HG02642 (cell line): ENCODE data around the gene RASGRF2.

Experiments used
- ATAC-seq: cut with Tn5 transposase; IDR thresholded peaks from one replicate; pipeline ENCODE4 v1.9.1; 2021; ENCODE audit warnings: mild to moderate bottlenecking; ENCODE audit not compliant: unreplicated experiment, poor library complexity

RASGRF2 gene

GRCh38 chr5:80937584-80938356, 22.4 kb upstream of the RASGRF2 start:
- ATAC-seq, result no peak

- ATAC-seq, result no peak
These were observed 18.7 kb upstream of the RASGRF2 start for GRCh38 chr5:80941496-80941895.

DNA sequence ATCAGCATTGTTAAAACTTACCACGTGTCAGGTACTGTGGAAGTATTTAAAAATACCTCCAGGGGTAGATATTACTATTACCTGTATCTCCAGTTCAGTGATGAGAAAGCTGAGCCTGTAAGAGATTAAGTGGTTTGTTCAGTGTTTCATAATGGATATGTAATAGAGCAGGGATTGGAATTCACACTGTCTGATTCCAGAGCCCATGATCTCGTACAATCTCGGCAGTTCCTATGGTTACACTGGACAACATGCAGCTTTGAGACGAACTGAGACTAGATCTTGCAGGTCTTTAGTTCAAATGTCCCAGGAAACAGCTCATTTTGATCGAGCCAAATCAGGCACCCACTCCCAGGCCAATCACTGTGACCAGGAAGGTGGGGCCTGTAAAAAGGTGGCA, 8.8 kb upstream of the RASGRF2 start:
- ATAC-seq, result no peak

DNA sequence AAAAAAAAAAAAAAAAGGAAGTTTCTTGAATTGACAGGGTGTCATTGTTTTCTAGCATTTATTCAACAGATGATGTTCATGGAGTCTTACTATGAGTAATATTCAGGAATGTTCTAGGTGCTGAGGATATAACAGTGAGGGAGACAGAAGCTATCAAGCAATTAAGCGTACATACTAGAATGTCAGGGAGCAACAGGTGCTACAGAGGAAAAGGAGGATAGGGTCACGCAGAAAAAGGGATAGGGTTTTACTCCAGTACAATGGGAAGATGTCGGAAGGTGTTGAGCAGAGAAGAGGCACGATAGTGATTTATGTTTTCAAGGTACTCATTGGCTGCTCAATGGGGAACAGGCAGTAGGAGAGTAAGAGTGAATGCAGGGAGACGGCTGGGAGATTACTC, 6.6 kb upstream of the RASGRF2 start:
- ATAC-seq, result no peak

DNA sequence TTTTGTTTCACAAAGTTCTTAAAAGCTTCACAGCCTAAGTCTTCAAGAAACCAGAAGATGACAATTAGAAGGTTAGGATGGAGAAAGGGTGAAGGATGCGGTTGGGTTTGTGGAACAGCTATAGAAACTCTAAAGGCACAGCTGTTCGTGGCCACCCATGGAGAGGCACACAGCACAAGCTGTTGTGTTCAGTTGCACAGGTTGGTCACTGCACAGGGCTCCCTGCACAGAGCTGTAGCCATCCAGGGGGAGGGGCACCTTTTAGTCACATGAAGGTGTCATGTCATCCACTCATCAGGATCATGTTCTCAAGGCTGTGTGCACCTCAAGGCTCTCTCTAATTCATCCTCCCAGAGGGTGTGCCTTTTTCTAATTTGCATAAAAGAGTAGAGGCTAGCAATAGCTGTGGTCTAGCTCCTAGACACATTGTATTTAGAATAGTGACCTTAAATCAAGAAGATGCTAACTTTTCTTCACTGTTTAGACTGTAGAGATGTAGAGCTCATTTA, 5.0 kb upstream of the RASGRF2 start:
- ATAC-seq, result no peak

DNA sequence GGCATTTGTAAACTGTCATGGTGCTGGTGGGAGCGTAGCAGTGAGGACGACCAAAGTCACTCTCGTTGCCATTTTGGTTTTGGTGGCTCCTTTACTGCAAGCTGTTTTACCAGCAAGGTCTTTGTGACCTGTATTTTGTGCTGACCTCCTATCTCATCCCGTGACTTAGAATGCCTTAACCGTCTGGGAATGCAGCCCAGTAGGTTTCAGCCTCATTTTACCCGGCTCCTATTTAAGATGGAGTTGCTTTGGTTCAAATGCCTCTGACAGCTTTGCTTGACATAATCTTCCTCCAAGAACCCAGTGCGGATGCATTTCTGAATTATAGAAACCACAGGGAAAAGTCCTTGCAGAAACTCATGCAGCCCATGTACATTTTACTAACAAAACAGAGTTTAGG, 3.9 kb upstream of the RASGRF2 start:
- ATAC-seq, result no peak

GRCh38 chr5:80957031-80957761, 3.0 kb upstream of the RASGRF2 start:
- no peak for ATAC-seq

- ATAC-seq, result no peak
These were observed 1.5 kb upstream of the RASGRF2 start for GRCh38 chr5:80958616-80959015.

- no peak for ATAC-seq
These were observed 1.0 kb upstream of the RASGRF2 start for GRCh38 chr5:80959138-80959537.

- ATAC-seq, result no peak
These were observed 590 bp downstream of the RASGRF2 start for GRCh38 chr5:80960531-80961375.

- ATAC-seq, result no peak
These were observed 1.5 kb downstream of the RASGRF2 start for GRCh38 chr5:80961376-80962281.

- no peak for ATAC-seq
These were observed 2.7 kb downstream of the RASGRF2 start for GRCh38 chr5:80962630-80963520.

GRCh38 chr5:80963521-80963895, 3.3 kb downstream of the RASGRF2 start:
- no peak for ATAC-seq

GRCh38 chr5:80963966-80964481, 3.9 kb downstream of the RASGRF2 start:
- ATAC-seq, result no peak

DNA sequence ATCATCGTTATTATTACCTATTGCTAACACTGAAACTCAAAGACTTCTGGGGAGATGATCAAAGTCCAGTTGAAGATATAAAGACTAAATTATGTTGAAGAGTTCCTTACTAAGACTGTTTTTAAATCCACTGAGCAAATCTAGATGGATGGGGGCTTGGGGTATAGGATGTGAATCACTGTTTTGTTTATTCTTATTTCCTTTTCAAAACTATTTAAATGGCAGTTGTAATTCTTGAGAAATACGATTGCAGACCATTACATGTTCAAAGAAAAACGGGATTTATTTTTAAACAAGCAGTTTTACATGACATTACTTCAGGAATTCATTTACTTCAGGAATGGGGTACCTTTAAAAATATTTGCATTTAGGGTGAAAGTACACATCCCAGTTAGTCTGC, 4.3 kb downstream of the RASGRF2 start:
- ATAC-seq, result no peak

GRCh38 chr5:80964919-80965318, 4.8 kb downstream of the RASGRF2 start:
- ATAC-seq, result no peak

DNA sequence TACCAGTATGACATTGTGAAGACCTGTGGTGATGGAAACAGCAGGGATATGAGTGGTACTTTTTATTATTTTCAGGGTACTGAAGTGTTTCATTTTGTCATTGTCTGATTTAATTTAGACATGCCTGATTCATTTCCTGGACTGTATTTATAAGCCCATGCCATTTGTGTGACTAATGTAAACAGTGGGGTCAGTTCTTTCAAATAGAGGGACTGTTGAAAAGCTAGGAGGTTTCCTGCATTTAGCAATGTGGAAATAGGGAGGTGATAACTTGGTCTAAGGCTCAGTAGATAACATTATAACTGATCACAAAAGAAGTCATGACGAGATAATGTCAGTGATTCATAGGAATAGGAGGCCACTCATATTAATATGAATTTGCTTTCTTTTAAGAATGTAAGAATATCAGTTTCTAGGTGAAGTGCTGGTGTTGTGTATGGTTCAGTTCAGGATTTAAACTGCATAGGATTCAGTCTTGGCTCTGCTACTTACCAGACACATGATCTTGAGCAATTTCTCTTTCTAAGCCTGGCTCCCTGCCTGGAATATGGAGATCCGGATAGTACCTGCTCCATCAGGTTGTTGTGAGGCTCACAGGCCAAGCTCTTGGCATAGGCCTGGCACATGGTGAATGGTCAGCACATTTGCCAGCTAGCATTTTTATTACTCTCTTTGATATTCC, 7.5 kb downstream of the RASGRF2 start:
- no peak for ATAC-seq

DNA sequence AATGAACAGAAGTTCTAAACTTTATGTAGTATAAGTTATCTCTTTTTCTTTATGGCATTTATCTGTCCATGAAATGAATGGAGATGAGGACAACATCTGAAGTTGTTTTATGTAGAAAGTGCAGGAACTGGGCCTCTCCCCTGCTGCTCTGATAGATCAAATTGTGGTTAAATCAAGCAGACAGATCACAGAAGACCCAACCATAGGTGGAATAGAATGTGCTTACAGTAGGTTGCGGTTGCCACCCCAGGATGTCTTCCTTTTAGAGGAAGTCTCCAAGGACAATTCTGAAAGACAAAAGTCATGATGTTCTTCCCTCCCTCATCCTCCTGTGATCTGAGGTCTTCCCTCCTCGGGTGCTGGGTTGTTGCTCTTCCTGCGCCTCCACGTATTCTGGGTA, 12.9 kb downstream of the RASGRF2 start:
- ATAC-seq, result no peak
